Measurements from ENCODE around the gene DOLPP1. TPM values are rescaled to one million over a fixed set of nuclear protein-coding genes. Genes with fewer than 3 reads are reported as not detected.
A peak's percentile ranks its signal among the peaks of the same experiment; 100 is the strongest.

The DOLPP1 gene
- total and polyA plus RNA-seq, 7 experiments from 2014 or later = 5.7 to 17.1 (median 11.9) TPM

DNA sequence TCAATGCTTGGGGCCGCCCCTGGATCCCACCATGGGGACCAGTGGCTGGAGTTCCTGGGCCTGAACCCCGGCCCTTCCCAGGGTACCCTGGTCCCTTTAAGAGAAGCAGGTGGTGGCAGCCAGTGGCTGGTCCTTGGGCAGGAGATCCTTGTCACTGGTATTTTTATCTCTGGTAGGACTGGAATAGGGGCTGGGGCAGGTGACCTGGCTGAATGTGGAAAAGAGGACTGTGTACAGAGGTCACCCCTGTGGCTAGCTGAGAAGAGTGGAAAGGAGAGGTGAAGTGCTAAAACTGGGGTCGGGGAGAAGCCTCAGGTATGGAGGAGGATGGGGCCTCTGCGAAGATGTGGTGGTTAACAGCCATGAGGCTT is 22.7 kb downstream of the DOLPP1 start:
- Histone ChIP-seq H3K36me3 (ENCODE audit: control insufficient read depth in 2 of 3, insufficient read depth in 3 of 3, low read length in 3 of 3) (peaks cover 0 to 4% (median 0%) of the 10 kb centered on the region in 3 experiments), H3K9me3 (ENCODE audit: control insufficient read depth in 2 of 3, low read length in 3 of 3) (no peaks in the 10 kb centered on the region), H3K4me1 (ENCODE audit: control insufficient read depth in 2 of 2, insufficient read depth in 2 of 2, low read length in 2 of 2) (no peaks in the 10 kb centered on the region), H3K27me3 (ENCODE audit: control insufficient read depth in 2 of 2, insufficient read depth in 2 of 2, low read length in 2 of 2) (no peaks in the 10 kb centered on the region), H3K4me3 (ENCODE audit: low read length) (no peak overlapping the region), H3K27ac (ENCODE audit: low read depth, low read length) (no peak overlapping the region)
- no peak for DNase-seq
- Mint-ChIP-seq H3K36me3 (peaks cover 0 to 2% (median 0%) of the 10 kb centered on the region in 5 donors), H3K27me3 (no peaks in the 10 kb centered on the region), H3K4me3 (peak overlapping the region in 1 of 10 donors; percentile 34), H3K27ac (no peak overlapping the region), H3K9me3 (no peaks in the 10 kb centered on the region), H3K4me1 (peaks cover 0 to 4% (median 0%) of the 10 kb centered on the region in 7 donors)
- intact Hi-C loops (cut with micrococcal nuclease) = no loop called here
- ChIA-PET CTCF (no interaction called here), POLR2A (interaction anchor here (0.8 kb wide), 1 partner anchor 23 kb away, joined by 4 read pairs; no protein-coding TSS in a partner anchor)
- ATAC-seq = no peak

DNA sequence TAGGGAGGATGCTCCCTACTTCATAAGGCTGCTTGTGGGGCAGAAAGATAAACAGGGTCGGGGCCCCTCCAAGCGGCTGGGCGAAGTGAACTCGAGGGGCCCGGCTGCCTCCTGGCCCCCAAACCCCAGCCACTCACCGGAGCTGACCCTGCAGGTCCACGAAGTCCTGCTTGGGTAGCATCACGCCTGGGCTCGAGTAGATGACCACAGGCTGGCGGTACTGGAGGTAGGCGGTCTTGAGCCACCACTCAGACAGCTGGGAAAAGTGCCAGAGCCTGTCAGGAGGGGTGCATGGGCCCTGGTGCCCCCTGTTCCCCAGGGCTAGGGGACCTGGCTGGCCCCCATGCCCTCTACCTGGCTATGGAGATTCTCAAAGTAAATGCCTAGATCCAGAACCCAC is 23.1 kb downstream of the DOLPP1 start:
- Mint-ChIP-seq H3K9me3 (no peaks in the 10 kb centered on the region), H3K36me3 (peaks cover 0 to 2% (median 0%) of the 10 kb centered on the region in 5 donors), H3K27me3 (no peaks in the 10 kb centered on the region), H3K4me3 (no peak overlapping the region), H3K27ac (no peak overlapping the region), H3K4me1 (peaks cover 0 to 8% (median 4%) of the 10 kb centered on the region in 7 donors)
- ATAC-seq (no peak), DNase-seq (no peak)
- ChIA-PET POLR2A (interaction anchor here (0.8 kb wide), 1 partner anchor 24 kb away, joined by 4 read pairs; no protein-coding TSS in a partner anchor), CTCF (no interaction called here)
- H3K4me3 ChIP-seq (ENCODE audit: low read length) = no peak overlapping the region
- H3K36me3 ChIP-seq (ENCODE audit: control insufficient read depth in 2 of 3, insufficient read depth in 3 of 3, low read length in 3 of 3) = peaks cover 0 to 4% (median 0%) of the 10 kb centered on the region in 3 experiments
- H3K27ac ChIP-seq (ENCODE audit: low read depth, low read length) = no peak overlapping the region
- H3K9me3 ChIP-seq (ENCODE audit: control insufficient read depth in 2 of 3, low read length in 3 of 3) = no peaks in the 10 kb centered on the region
- H3K27me3 ChIP-seq (ENCODE audit: control insufficient read depth in 2 of 2, insufficient read depth in 2 of 2, low read length in 2 of 2) = no peaks in the 10 kb centered on the region
- no peaks in the 10 kb centered on the region for H3K4me1 ChIP-seq (ENCODE audit: control insufficient read depth in 2 of 2, insufficient read depth in 2 of 2, low read length in 2 of 2)
- intact Hi-C loops (cut with micrococcal nuclease) = no loop called here

DNA sequence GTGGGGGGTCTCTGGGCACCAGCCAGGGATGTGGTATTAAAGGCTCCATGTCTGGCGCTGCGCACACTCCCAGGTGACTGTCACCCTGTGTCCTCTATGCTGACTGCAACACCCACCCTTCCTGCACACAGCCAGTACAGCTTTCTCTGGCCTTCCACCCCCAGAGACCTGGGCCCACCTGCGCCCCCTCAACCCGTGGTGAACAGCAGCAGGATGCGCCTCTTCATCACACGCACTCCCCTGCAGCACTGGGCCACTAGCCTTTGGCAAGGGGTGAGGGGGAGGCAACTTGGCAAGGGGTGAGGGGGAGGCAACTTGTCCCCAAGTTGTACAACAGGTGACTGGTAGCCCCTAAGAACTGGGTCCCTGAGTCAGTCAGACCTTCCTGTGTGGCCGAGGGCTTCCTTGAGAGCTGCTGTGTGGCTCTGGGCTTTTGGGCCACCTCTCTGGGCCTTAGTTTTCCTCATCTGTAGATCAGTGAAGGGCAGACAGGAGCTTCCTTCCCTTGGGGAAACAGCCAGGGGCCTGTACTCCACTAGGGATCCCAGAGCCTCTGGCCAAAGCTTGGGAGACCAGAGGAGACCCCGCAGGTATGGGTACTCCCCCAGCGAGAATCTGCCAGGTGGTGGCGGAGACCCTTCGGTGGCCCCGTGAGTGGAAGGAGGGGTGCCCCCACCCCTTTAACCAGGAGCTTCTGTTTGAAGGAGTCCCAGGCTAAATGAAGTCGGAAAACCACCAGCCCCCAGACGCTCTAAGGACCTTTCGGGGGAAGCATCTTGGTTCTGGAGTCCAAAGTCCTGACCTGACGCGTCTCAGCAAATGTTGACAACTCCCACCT is 25.2 kb downstream of the DOLPP1 start:
- DNase-seq = no peak
- Mint-ChIP-seq H3K4me1 (peaks cover 8 to 14% (median 11%) of the 10 kb centered on the region in 7 donors), H3K36me3 (peaks cover 0 to 2% (median 0%) of the 10 kb centered on the region in 5 donors), H3K27ac (no peak overlapping the region), H3K27me3 (no peaks in the 10 kb centered on the region), H3K4me3 (no peak overlapping the region), H3K9me3 (no peaks in the 10 kb centered on the region)
- Histone ChIP-seq H3K36me3 (ENCODE audit: control insufficient read depth in 2 of 3, insufficient read depth in 3 of 3, low read length in 3 of 3) (peaks cover 0 to 6% (median 0%) of the 10 kb centered on the region in 3 experiments), H3K27me3 (ENCODE audit: control insufficient read depth in 2 of 2, insufficient read depth in 2 of 2, low read length in 2 of 2) (no peaks in the 10 kb centered on the region), H3K9me3 (ENCODE audit: control insufficient read depth in 2 of 3, low read length in 3 of 3) (no peaks in the 10 kb centered on the region), H3K27ac (ENCODE audit: low read depth, low read length) (no peak overlapping the region), H3K4me3 (ENCODE audit: low read length) (no peak overlapping the region), H3K4me1 (ENCODE audit: control insufficient read depth in 2 of 2, insufficient read depth in 2 of 2, low read length in 2 of 2) (peaks cover 0 to 6% of the 10 kb centered on the region in 2 donors)
- ChIA-PET POLR2A (interaction anchor here (0.6 kb wide), 2 partner anchors 80 to 508 kb away, joined by 3 to 6 read pairs; no protein-coding TSS in a partner anchor), CTCF (no interaction called here)
- ATAC-seq = no peak
- intact Hi-C loops (cut with micrococcal nuclease) = no loop called here

DNA sequence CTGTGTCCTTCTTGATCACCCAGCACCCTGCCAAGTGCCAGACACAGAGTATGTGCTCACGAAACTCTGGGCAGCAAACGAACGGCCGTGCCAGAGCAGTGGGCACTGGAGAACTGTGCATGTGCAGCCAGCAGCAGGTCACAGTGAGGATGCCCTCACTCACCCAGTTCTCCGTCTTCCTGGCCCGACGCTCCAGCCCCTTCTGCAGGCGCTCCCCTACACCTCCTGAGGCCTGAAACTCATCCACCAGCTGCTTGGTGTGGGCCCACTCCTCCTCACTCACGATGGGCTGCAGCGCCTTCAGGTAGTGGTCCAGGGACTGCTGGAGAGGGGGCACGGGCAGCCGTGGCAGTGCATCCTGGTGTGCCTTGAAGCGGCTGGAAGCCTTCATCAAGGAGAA is 26.7 kb downstream of the DOLPP1 start:
- no peak overlapping the region for H3K27ac ChIP-seq (ENCODE audit: low read depth, low read length)
- H3K4me3 ChIP-seq (ENCODE audit: low read length) = no peak overlapping the region
- DNase-seq (no peak), ATAC-seq (no peak)
- H3K9me3 Mint-ChIP-seq = no peaks in the 10 kb centered on the region
- ChIA-PET CTCF (no interaction called here), POLR2A (no interaction called here)
- no peaks in the 10 kb centered on the region for H3K27me3 ChIP-seq (ENCODE audit: control insufficient read depth in 2 of 2, insufficient read depth in 2 of 2, low read length in 2 of 2)
- no peak overlapping the region for H3K4me3 Mint-ChIP-seq
- peak overlapping the region in 2 of 9 donors; percentile 70 to 81 for H3K27ac Mint-ChIP-seq
- intact Hi-C loops (cut with micrococcal nuclease) = no loop called here
- no peaks in the 10 kb centered on the region for H3K9me3 ChIP-seq (ENCODE audit: control insufficient read depth in 2 of 3, low read length in 3 of 3)
- peaks cover 0 to 12% (median 0%) of the 10 kb centered on the region in 3 experiments for H3K36me3 ChIP-seq (ENCODE audit: control insufficient read depth in 2 of 3, insufficient read depth in 3 of 3, low read length in 3 of 3)
- H3K4me1 Mint-ChIP-seq = peaks cover 15 to 20% (median 18%) of the 10 kb centered on the region in 7 donors
- no peaks in the 10 kb centered on the region for H3K27me3 Mint-ChIP-seq
- peaks cover 0 to 2% (median 0%) of the 10 kb centered on the region in 5 donors for H3K36me3 Mint-ChIP-seq
- H3K4me1 ChIP-seq (ENCODE audit: control insufficient read depth in 2 of 2, insufficient read depth in 2 of 2, low read length in 2 of 2) = peaks cover 6% of the 10 kb centered on the region in 2 donors

DNA sequence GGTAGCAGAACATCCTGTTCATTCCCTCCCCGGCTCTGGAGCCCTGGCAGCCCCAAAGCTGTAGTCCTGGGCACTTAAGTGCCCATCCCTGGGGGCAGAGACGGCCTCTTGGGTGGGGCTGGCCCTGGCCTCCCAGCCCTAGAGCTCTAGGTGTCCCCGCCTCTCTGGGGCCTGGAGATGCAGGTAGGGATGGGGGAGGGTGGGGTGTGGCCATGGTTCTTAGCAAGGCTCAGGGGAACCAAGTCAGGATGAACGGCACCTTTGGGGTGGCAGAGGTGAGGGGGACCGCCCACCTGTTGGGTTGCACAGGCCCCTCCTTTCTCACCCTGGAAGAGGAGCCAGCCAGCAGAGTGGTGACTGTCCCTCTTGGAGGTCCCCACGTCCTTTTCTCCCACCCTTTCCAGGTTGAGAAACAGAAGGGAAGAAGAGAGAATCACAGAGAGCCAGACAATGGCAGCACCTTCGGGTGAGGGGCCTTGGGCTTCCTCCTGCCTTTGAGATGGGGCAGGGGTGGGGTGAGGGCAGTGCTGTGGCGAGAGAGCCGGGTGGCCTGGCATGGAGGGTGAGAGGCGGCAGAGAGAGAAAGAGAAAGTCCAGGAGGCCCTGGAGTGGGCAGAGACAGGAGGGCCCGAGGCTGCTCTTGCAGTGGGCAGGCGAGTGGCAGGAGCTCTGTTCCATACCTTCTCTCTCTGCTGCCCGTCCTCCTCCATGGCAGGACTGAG is 27.3 kb downstream of the DOLPP1 start:
- Mint-ChIP-seq H3K27me3 (no peaks in the 10 kb centered on the region), H3K27ac (peak overlapping the region in 1 of 9 donors; percentile 65), H3K4me1 (peaks cover 15 to 22% (median 18%) of the 10 kb centered on the region in 7 donors), H3K9me3 (no peaks in the 10 kb centered on the region), H3K36me3 (peaks cover 0 to 2% (median 0%) of the 10 kb centered on the region in 5 donors), H3K4me3 (peak overlapping the region in 8 of 10 donors; percentile 29 to 97 (median 50))
- intact Hi-C loops (cut with micrococcal nuclease) = no loop called here
- POLR2A ChIA-PET = no interaction called here
- CTCF ChIA-PET = no interaction called here
- Histone ChIP-seq H3K4me3 (ENCODE audit: low read length) (no peak overlapping the region), H3K9me3 (ENCODE audit: control insufficient read depth in 2 of 3, low read length in 3 of 3) (no peaks in the 10 kb centered on the region), H3K27me3 (ENCODE audit: control insufficient read depth in 2 of 2, insufficient read depth in 2 of 2, low read length in 2 of 2) (no peaks in the 10 kb centered on the region), H3K36me3 (ENCODE audit: control insufficient read depth in 2 of 3, insufficient read depth in 3 of 3, low read length in 3 of 3) (peaks cover 0 to 12% (median 0%) of the 10 kb centered on the region in 3 experiments), H3K27ac (ENCODE audit: low read depth, low read length) (no peak overlapping the region), H3K4me1 (ENCODE audit: control insufficient read depth in 2 of 2, insufficient read depth in 2 of 2, low read length in 2 of 2) (peaks cover 6% of the 10 kb centered on the region in 2 donors)
- DNase-seq (no peak), ATAC-seq (no peak)

DNA sequence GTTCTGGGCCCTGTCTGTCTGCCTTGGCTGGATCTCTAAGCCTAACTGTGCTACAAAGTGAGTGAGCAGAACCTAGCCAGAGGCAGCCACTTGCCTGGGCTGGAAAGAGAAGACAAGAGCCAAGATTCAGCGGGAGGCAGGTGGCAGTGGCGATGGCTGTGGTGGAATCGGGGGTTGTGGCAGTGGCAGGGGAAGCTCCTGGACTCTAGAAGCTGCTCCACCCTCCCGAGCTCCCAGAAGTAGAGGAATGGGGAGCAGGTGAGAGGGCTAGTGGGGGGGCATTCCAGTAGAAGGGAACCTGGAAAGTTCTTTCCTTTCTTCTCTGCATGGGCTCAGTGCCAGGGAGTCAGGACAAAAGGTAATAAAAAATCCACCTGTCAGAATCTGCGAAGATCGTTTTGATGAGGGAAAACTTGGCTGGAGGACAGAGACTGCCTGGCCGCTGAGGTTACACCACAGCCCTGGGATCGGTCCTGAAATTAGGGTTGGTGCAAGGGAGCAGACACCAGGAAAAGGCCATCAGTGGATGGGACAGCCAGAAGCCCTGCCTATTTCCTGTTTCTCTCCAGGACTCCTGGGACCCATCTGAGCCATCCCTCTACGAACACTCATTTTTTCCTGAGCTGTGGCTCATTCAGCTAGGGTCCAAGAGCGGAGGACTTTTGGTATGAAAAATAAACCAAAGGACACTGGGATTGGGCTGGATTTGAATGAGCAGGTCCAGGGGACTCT is 28.1 kb downstream of the DOLPP1 start:
- no peaks in the 10 kb centered on the region for H3K27me3 ChIP-seq (ENCODE audit: control insufficient read depth in 2 of 2, insufficient read depth in 2 of 2, low read length in 2 of 2)
- Mint-ChIP-seq H3K27me3 (no peaks in the 10 kb centered on the region), H3K4me1 (peaks cover 15 to 29% (median 19%) of the 10 kb centered on the region in 7 donors), H3K4me3 (peak overlapping the region in 9 of 10 donors; percentile 52 to 97 (median 86)), H3K36me3 (peaks cover 0 to 2% (median 0%) of the 10 kb centered on the region in 5 donors), H3K27ac (peak overlapping the region in 7 of 9 donors; percentile 10 to 69 (median 27)), H3K9me3 (no peaks in the 10 kb centered on the region)
- H3K4me1 ChIP-seq (ENCODE audit: control insufficient read depth in 2 of 2, insufficient read depth in 2 of 2, low read length in 2 of 2) = peaks cover 6% of the 10 kb centered on the region in 2 donors
- H3K9me3 ChIP-seq (ENCODE audit: control insufficient read depth in 2 of 3, low read length in 3 of 3) = no peaks in the 10 kb centered on the region
- peaks cover 0 to 12% (median 0%) of the 10 kb centered on the region in 3 experiments for H3K36me3 ChIP-seq (ENCODE audit: control insufficient read depth in 2 of 3, insufficient read depth in 3 of 3, low read length in 3 of 3)
- ATAC-seq (no peak), DNase-seq (no peak)
- intact Hi-C loops (cut with micrococcal nuclease) = no loop called here
- ChIA-PET CTCF (interaction anchor here (1.4 kb wide), 1 partner anchor 513 kb away, joined by 3 read pairs; no protein-coding TSS in a partner anchor), POLR2A (interaction anchor here (0.6 to 0.8 kb wide), 2 partner anchors 13 to 20 kb away, joined by 3 to 4 read pairs; no protein-coding TSS in a partner anchor)
- H3K27ac ChIP-seq (ENCODE audit: low read depth, low read length) = no peak overlapping the region
- no peak overlapping the region for H3K4me3 ChIP-seq (ENCODE audit: low read length)

All from naive thymus-derived CD4-positive, alpha-beta T cell (primary cell).